CD4-positive, alpha-beta T cell treated with Interferon gamma for 1 hour (primary cell): ENCODE results near the gene PTH2.

ENCODE experiments used
- DNase-seq: peaks from one replicate; pipeline ENCODE4 v3.0.0-alpha.2; 2020

The PTH2 gene

GRCh38 chr19:49409441-49410029, 13.7 kb downstream of the PTH2 start:
- DNase-seq: peak; percentile 32

- no peak for DNase-seq
Observed at GRCh38 chr19:49408816-49409440, 14.3 kb downstream of the PTH2 start.

- DNase-seq: no peak
Observed at GRCh38 chr19:49407482-49408015, 15.7 kb downstream of the PTH2 start.

GRCh38 chr19:49407079-49407478, 16.2 kb downstream of the PTH2 start:
- no peak for DNase-seq

- DNase-seq: peak; percentile 11
Observed at GRCh38 chr19:49403404-49404187, 19.6 kb downstream of the PTH2 start.

- DNase-seq: no peak
Observed at GRCh38 chr19:49400029-49400428, 23.2 kb downstream of the PTH2 start.

GRCh38 chr19:49398931-49399330, 24.3 kb downstream of the PTH2 start:
- DNase-seq: no peak

- DNase-seq: no peak
Observed at GRCh38 chr19:49398001-49398615, 25.1 kb downstream of the PTH2 start.

- no peak for DNase-seq
Observed at GRCh38 chr19:49396738-49397505, 26.3 kb downstream of the PTH2 start.

- no peak for DNase-seq
Observed at GRCh38 chr19:49395581-49396407, 27.4 kb downstream of the PTH2 start.

- DNase-seq: no peak
Observed at GRCh38 chr19:49393881-49394280, 29.4 kb downstream of the PTH2 start.

- DNase-seq: peak; percentile 81
Observed at GRCh38 chr19:49391581-49392399, 31.5 kb downstream of the PTH2 start.

GRCh38 chr19:49390929-49391359, 32.3 kb downstream of the PTH2 start:
- DNase-seq: peak; percentile 38

- no peak for DNase-seq
Observed at GRCh38 chr19:49390131-49390928, 32.9 kb downstream of the PTH2 start.

- DNase-seq: no peak
Observed at GRCh38 chr19:49389406-49389805, 33.8 kb downstream of the PTH2 start.

GRCh38 chr19:49387936-49388372, 35.3 kb downstream of the PTH2 start, which contains the start of gene KASH5:
KASH5 (plus strand) TSS chr19:49388249; CDS start chr19:49390884, 2,635 bp downstream.
- peak; percentile 91 for DNase-seq

- no peak for DNase-seq
Observed at GRCh38 chr19:49383599-49383998, 39.6 kb downstream of the PTH2 start.

- DNase-seq: no peak
Observed at GRCh38 chr19:49382639-49383038, 40.6 kb downstream of the PTH2 start.

- no peak for DNase-seq
Observed at GRCh38 chr19:49380391-49380790, 42.9 kb downstream of the PTH2 start.

GRCh38 chr19:49378512-49378911, 44.7 kb downstream of the PTH2 start:
- no peak for DNase-seq
